GOT3 (cell line): Measurements from ENCODE around the gene SLC38A4.

Source experiments
- DNase-seq: peaks from one replicate; lab custom pipeline; 2025; ENCODE audit warnings: mixed read lengths; lab: John Stamatoyannopoulos, UW

SLC38A4 gene

DNA sequence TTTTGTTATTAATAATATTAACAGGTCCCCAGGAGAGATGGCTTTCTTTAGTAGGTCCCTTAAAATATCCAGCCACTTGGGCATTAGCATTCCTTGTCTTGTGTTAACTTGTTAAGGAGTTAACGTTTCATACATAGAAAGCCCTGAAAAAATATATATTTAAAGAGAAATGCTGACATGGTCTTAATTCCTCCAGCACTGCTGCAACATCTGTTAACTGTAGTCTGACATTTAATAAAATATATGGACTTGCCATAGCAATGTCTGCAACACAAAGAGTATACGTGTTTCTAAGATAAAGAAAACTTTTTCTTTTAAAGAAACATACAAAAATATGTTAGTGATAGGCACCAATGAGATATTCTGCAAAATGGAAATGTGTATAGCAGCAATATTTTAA lies 10.0 kb downstream of the SLC38A4 start:
- DNase-seq: no peak

- no peak for DNase-seq
Measured at GRCh38 chr12:46814143-46814542, 11.7 kb downstream of the SLC38A4 start.

DNA sequence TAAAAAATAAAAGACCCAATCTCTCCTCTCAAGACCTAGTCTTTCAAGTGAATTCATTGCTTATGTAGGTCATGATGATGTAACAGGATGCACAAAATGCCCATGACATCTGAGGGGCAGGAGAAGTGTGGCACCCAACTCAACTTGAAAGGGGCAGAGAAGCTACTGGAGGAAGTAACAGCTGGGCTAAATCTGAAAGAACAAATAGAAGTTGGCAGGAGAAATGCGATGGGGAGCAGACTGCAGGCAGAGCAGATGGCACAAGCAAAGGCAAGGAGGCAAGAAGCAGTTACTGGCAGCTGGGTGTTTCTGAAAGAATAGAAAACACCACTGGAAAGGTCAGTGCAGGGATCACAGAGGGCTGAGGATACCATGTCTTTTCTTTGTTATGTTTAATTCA lies 14.6 kb downstream of the SLC38A4 start:
- DNase-seq: no peak

DNA sequence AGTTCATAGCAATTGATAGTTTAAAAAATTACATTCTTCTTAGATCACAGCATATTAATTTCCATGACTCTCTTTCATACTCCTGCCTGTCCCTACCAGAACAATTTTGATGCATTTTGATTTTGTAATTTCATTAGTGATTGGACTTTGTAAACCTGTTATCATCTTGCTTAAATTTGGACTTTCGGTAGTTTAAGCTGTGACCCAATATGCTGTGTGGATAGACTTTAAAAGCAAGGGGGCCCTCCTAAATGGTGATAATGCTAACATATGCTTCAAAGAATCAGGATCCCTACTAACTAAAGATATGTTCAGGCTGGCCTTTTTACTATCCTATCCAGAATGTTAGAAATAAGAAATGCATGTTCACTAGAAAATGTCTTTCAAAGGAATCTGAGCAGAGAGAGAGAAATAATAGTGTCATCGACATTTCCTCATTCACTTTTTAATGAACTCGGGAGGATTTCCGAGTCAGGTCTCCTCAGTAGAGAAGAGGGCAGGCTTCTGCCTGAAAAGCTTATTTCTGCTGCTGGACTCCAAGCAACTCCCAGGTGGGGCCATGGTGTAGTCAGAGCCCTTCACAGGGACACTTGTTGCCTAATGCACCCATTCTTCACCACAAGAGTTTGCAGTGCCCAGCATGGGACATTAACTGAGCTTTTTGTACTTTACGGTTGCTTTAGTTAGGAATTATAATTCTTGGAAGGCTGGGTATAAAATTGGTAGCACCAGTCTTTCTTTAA lies 16.7 kb downstream of the SLC38A4 start:
- no peak for DNase-seq

- no peak for DNase-seq
Measured at GRCh38 chr12:46808317-46808716, 17.5 kb downstream of the SLC38A4 start.

DNA sequence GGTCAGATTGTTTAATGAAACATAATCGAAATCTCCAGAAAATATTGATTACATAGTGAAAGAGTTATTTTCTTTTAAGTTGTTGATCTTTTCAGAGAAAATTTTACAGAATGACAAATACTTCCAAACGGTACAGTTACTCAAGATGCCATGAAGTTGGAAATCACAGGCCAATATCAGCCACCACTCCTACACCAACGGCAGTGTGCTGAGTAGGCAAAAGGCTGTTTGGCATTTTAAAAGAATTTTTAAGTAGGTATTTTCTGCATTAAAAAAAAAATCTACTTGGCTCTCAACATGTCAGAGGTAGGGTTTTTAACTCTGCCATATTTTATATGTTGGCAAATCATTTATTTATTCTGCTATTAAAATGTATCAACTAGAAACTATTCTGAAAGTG lies 21.7 kb downstream of the SLC38A4 start:
- DNase-seq: no peak

DNA sequence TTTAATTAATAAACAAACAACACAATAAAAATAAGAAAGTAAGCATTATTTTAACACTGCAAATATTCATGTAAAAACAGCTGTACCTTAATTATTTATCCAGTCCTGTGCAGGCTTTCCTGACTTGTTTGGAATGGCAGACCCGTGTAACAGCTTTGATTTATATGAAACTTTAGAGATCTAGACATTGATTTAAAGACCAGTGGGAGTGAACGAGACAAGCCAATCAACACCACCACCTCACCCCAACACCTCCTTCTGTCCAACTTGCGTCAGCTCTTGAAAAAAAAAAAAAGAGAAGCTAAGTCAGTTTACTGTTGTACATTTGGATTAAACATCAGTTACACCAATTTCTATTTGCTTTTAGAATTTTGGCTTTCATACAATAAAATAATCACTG lies 22.3 kb downstream of the SLC38A4 start:
- DNase-seq: no peak

- DNase-seq: no peak
Measured at GRCh38 chr12:46801293-46801692, 24.5 kb downstream of the SLC38A4 start.

DNA sequence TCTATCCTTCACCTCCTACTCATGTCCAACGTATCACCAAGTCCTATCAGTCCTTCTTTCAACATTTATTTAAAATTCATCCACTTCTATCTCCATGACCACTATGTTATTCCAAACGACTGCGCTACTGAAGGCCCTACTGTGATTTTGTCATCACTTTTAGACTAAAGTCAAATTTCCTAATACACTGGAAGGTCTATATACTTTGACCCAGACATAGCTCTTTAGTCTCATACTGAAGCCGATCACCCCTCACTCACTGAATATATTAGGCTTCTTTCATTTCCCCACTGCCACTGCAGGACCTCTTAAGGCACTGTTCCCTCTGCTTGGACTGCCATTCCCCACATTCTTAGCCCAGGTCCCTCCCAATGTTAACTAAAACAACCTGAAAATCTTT lies 25.6 kb downstream of the SLC38A4 start:
- no peak for DNase-seq

- no peak for DNase-seq
Measured at GRCh38 chr12:46798648-46799047, 27.1 kb downstream of the SLC38A4 start.

DNA sequence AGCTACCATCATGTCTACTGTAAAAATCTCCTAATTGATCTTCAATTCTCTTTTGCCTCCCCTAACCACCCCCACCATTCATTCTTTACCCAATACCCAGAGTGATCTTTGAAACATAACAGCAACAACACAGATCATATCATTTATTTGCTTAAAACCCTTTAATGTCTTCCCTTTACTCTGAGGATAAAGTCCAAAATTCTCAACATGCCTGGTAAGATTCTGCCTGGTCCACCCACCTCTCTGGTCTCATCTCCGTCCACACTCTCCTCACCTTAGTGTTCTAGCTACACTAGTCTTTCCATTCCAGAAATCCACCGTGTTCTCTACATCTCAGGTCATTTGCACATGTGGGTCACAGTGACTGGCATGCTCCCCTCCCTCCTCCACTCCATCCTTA lies 27.7 kb downstream of the SLC38A4 start:
- no peak for DNase-seq

DNA sequence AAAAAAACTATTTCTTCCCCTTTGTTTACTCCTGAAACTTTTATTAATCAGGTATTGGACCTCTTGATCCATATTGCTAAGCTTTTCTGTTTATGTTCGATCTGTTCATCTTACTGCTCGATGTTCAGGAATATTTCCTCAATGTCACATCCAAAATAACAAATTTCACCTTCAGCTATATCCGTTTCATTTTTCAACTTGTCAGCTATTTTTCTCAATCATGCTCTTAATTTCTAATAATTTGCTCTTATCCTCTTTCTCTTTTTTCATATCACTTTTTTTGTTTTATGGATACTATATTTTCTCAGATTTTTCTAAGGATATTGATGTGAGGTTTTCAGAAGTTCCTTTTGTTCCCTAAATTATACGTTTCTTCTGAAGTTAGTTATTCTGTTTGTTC lies 29.8 kb downstream of the SLC38A4 start:
- no peak for DNase-seq

- DNase-seq: no peak
Measured at GRCh38 chr12:46794593-46795190, 31.1 kb downstream of the SLC38A4 start.

DNA sequence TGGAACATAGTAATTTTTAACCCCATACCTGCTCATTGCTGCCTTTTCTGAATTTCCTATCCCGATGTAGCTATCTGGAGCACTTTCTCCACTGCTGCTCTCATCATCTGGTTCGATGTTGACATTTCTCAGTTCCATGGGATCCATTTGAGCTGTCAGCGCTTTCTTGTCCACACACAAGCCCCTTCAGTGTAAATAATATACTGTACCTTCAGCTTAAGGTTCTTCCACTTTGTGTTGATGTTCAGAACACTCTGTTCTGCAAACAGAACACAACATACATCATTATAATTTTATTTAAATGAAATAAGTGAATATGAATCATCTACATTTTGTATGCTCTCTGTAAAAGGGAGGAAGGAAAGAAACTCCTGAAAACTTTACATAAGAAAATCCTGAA lies 32.9 kb downstream of the SLC38A4 start:
- DNase-seq: no peak

GRCh38 chr12:46790066-46790465 lies 35.7 kb downstream of the SLC38A4 start:
- DNase-seq: no peak

DNA sequence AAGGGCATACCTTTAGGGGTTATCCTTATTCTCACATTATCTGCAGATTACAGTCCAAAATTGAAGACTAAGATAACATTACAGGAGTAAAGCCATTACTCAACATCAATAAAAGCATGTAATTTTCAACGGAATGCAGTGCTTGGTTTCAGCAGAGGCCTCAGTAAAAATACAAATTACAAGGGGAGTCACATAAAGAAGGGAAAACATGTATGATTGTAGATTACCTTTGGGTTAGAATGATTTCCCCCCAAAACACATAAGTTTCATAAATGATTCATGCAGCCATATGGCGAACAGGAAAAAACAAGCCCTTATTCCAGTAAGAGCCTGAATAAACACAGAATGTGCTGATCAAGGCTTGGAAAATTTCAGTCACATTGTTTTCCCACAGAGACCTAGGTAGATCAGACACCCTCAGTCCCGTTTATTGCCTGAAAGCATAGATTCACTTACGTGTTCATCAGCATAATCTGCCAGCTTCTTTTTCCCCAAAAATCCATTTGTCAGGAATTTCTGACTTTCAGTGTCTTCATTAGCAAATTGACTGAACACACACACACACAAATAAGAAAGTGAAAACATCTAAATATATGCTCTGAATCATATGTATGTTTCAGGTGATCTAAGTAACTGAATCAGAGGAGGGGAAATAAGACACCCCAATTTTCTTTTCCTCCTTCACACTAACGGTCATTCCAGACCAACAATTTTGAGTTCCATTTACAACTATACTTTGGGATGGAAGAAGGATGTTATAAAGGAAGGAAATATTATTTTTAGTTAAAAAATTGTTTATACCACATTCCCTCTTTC lies 37.5 kb downstream of the SLC38A4 start:
- DNase-seq: no peak

- DNase-seq: no peak
Measured at GRCh38 chr12:46787496-46788055, 38.2 kb downstream of the SLC38A4 start.

- DNase-seq: no peak
Measured at GRCh38 chr12:46786774-46787173, 39.0 kb downstream of the SLC38A4 start.

GRCh38 chr12:46785382-46785781 lies 40.4 kb downstream of the SLC38A4 start:
- DNase-seq: no peak

GRCh38 chr12:46783871-46784270 lies 41.9 kb downstream of the SLC38A4 start:
- no peak for DNase-seq

- DNase-seq: no peak
Measured at GRCh38 chr12:46779879-46780278, 45.9 kb downstream of the SLC38A4 start.

DNA sequence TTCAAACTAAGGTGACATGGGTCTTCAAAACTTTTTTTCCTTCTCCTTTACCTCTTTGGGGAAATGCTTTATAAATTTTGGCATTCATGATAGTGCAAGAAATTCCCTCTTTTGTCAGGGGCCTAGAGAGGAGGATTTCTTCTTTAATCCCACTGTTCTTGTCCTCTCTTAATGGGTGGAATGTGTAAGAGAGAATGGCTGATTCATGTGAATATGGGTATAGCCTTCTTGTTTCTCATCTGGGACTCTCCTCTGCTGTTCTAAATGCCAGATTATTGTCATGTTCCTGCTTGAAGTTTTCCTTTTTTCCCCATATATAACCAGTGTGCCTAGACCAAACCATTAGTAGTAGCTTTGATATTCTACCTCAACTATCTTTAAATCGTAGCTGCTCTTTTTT lies 46.7 kb downstream of the SLC38A4 start:
- no peak for DNase-seq

DNA sequence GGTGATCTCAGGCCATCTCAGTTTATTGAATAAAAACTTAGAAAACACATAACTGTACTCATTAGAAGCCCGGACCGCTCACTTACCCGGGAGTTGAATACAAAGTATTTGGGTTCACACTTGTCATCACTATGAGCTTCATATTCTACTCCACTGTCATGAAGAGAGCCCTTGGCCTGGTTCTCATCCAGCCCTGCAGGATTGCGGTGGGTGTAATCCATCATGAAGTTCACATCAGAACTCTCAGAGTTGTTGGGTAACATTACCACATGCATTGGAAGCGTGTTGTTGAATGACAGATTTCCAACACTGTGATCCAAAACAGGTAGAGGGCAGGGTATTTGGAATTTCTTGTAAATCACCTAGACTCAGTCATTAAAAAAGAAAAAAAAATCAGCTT lies 47.4 kb downstream of the SLC38A4 start:
- no peak for DNase-seq
